Esophagus squamous epithelium (tissue), 4 donors: ENCODE results near the gene ABCA1.

Experiments
- POLR2A ChIP-seq, 4 donors: fragments of 450-650 bp; IDR thresholded peaks; one replicate each; pipeline ENCODE4 v1.6.1; 2017; ENCODE audit warnings: antibody characterized with exemption in 4 of 4, mild to moderate bottlenecking in 4 of 4, moderate library complexity in 3 of 4
- TF ChIP-seq, protein P1 (sequence below), 6 experiments: fragments of 450-650 bp in 4 of 6; fragments of 200-600 bp in 2 of 6; sonication (generic) in 2 of 6; IDR thresholded peaks; one replicate each; pipeline ENCODE4 v1.5.1; 2016 to 2019; ENCODE audit warnings: antibody characterized with exemption in 6 of 6, mild to moderate bottlenecking in 4 of 6, moderate library complexity in 4 of 6

DNA sequence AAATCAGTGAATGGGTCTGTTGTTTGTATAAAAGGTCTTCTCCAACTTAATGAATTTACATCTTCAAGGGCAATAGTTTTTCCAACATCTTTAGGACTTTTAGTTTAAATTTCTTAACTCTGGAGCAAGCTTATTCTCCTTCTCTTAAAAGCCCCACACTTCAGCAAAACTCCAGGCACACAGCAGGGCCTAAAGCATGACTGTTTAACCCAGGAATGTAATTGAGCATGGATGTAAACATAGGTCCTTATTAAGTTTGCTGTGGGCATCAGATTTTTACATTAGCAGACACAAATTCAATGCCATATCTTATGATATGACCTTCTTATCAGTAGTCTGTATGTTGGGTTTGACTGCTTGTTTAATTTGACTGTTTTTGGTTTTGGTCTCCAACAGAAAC, 78.9 kb downstream of the ABCA1 start:
- no peak for TF ChIP-seq POLR2A (IDR thresholded peaks at IDR 0.05)
- TF ChIP-seq, protein P1, sequence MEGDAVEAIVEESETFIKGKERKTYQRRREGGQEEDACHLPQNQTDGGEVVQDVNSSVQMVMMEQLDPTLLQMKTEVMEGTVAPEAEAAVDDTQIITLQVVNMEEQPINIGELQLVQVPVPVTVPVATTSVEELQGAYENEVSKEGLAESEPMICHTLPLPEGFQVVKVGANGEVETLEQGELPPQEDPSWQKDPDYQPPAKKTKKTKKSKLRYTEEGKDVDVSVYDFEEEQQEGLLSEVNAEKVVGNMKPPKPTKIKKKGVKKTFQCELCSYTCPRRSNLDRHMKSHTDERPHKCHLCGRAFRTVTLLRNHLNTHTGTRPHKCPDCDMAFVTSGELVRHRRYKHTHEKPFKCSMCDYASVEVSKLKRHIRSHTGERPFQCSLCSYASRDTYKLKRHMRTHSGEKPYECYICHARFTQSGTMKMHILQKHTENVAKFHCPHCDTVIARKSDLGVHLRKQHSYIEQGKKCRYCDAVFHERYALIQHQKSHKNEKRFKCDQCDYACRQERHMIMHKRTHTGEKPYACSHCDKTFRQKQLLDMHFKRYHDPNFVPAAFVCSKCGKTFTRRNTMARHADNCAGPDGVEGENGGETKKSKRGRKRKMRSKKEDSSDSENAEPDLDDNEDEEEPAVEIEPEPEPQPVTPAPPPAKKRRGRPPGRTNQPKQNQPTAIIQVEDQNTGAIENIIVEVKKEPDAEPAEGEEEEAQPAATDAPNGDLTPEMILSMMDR (IDR thresholded peaks at IDR 0.05), result no peak
